Activated CD4-positive, alpha-beta T cell treated with anti-CD3 and anti-CD28 coated beads for 48 hours (primary cell): ENCODE data around the gene GNA12.
"Not testable (repeated sequence)": the region's sequence is repeated elsewhere in the genome, so short reads cannot be mapped to it uniquely, and the experiment has no call there.

ENCODE experiments used
- DNase-seq: peaks from one replicate; pipeline ENCODE4 v3.0.0-alpha.2; 2020

GNA12 gene

GRCh38 chr7:2708547-2709310 lies 135.4 kb downstream of the GNA12 start:
- DNase-seq = no peak

- no peak for DNase-seq
Measured at GRCh38 chr7:2708041-2708440, 136.1 kb downstream of the GNA12 start.

- no peak for DNase-seq
Measured at GRCh38 chr7:2707481-2707880, 136.6 kb downstream of the GNA12 start.

GRCh38 chr7:2706685-2707126 lies 137.4 kb downstream of the GNA12 start:
- no peak for DNase-seq

- no peak for DNase-seq
Measured at GRCh38 chr7:2705371-2706096, 138.6 kb downstream of the GNA12 start.

GRCh38 chr7:2702594-2702957 lies 141.5 kb downstream of the GNA12 start:
- no peak for DNase-seq

GRCh38 chr7:2701832-2702593 lies 142.1 kb downstream of the GNA12 start:
- no peak for DNase-seq

GRCh38 chr7:2701424-2701823 lies 142.7 kb downstream of the GNA12 start:
- no peak for DNase-seq

- DNase-seq = no peak
Measured at GRCh38 chr7:2700141-2700850, 143.8 kb downstream of the GNA12 start.

- no peak for DNase-seq
Measured at GRCh38 chr7:2699289-2699620, 144.9 kb downstream of the GNA12 start.

GRCh38 chr7:2698581-2699288 lies 145.4 kb downstream of the GNA12 start:
- DNase-seq = peak; percentile 65

- DNase-seq = not testable (repeated sequence)
Measured at GRCh38 chr7:2694122-2694436, 150.0 kb downstream of the GNA12 start.

GRCh38 chr7:2693420-2694121 lies 150.5 kb downstream of the GNA12 start:
- DNase-seq = not testable (repeated sequence)

- DNase-seq = no peak
Measured at GRCh38 chr7:2692543-2692942, 151.6 kb downstream of the GNA12 start.

- not testable (repeated sequence) for DNase-seq
Measured at GRCh38 chr7:2691932-2692439, 152.1 kb downstream of the GNA12 start.

- DNase-seq = no peak
Measured at GRCh38 chr7:2691011-2691707, 152.9 kb downstream of the GNA12 start.

- DNase-seq = no peak
Measured at GRCh38 chr7:2689951-2690705, 154.0 kb downstream of the GNA12 start.

- no peak for DNase-seq
Measured at GRCh38 chr7:2689343-2689847, 154.7 kb downstream of the GNA12 start.

- DNase-seq = no peak
Measured at GRCh38 chr7:2688409-2689342, 155.4 kb downstream of the GNA12 start.
